HepG2 (cell line): ENCODE measurements around the gene PPP1R18. TPM values are rescaled to one million over a fixed set of nuclear protein-coding genes. Genes with fewer than 3 reads are reported as not detected.
A peak's percentile ranks its signal among the peaks of the same experiment; 100 is the strongest.

Source experiments
- AGO2 ChIP-seq: fragments of 200-400 bp; formaldehyde crosslinking; optimal IDR thresholded peaks from 2 replicates; pipeline ENCODE3; 2017; ENCODE audit warnings: mild to moderate bottlenecking, low read depth, low read length, moderate library complexity
- AKAP8 ChIP-seq: sonication (generic); formaldehyde crosslinking; IDR thresholded peaks from 2 replicates; pipeline ENCODE4 v1.5.1; 2020; ENCODE audit warnings: mild to moderate bottlenecking, missing genetic modification reagents
- ARNTL ChIP-seq: sonication (generic); formaldehyde crosslinking; IDR thresholded peaks from 2 replicates; pipeline ENCODE4 v1.4.0; 2020; ENCODE audit warnings: mild to moderate bottlenecking, missing genetic modification reagents
- FOSL2 ChIP-seq: sonication (generic); formaldehyde crosslinking; IDR thresholded peaks from 2 replicates; pipeline ENCODE4 v1.4.0; 2020; ENCODE audit warnings: missing genetic modification reagents
- JUND ChIP-seq: sonication (generic); formaldehyde crosslinking; IDR thresholded peaks from 2 replicates; pipeline ENCODE4 v1.8.0; 2022; ENCODE audit warnings: mild to moderate bottlenecking, missing genetic modification reagents
- KDM2A ChIP-seq: sonication (generic); formaldehyde crosslinking; IDR thresholded peaks from 2 replicates; pipeline ENCODE4 v1.4.0; 2020; ENCODE audit warnings: low read depth, missing genetic modification reagents, borderline replicate concordance
- KLF13 ChIP-seq: sonication (generic); formaldehyde crosslinking; IDR thresholded peaks from 2 replicates; pipeline ENCODE4 v1.4.0; 2020; ENCODE audit warnings: mild to moderate bottlenecking, missing genetic modification reagents
- MAFK ChIP-seq, 2 experiments: IDR thresholded peaks in 1 of 2; conservative IDR thresholded peaks in 1 of 2; 2 replicates each; pipeline ENCODE4 v1.6.1; 2011; ENCODE audit warnings: improper control_type of control experiment in 2 of 2, low read length in 2 of 2
- NFRKB ChIP-seq: fragments of 450-650 bp; IDR thresholded peaks from 2 replicates; pipeline ENCODE4 v1.6.1; 2017
- PAWR ChIP-seq: sonication (generic); formaldehyde crosslinking; IDR thresholded peaks from 2 replicates; pipeline ENCODE4 v1.4.0; 2020; ENCODE audit warnings: missing genetic modification reagents, mild to moderate bottlenecking, borderline replicate concordance
- PRMT3 ChIP-seq: sonication (generic); formaldehyde crosslinking; IDR thresholded peaks from 2 replicates; pipeline ENCODE4 v1.8.1; 2022; ENCODE audit warnings: low read depth, mild to moderate bottlenecking, moderate library complexity, missing genetic modification reagents, borderline replicate concordance
- REL ChIP-seq: sonication (generic); formaldehyde crosslinking; conservative IDR thresholded peaks from 2 replicates; pipeline ENCODE4 v1.8.0; 2022; ENCODE audit warnings: mild to moderate bottlenecking, missing genetic modification reagents, moderate library complexity
- RXRA ChIP-seq: sonication (generic); formaldehyde crosslinking; IDR thresholded peaks from 2 replicates; pipeline ENCODE4 v1.5.1; 2020; ENCODE audit warnings: missing genetic modification reagents
- SALL1 ChIP-seq: sonication (generic); formaldehyde crosslinking; IDR thresholded peaks from 2 replicates; pipeline ENCODE4 v1.8.0; 2022; ENCODE audit warnings: mild to moderate bottlenecking, missing genetic modification reagents
- SOX5 ChIP-seq: IDR thresholded peaks from 2 replicates; pipeline ENCODE4 v1.6.1; 2016; ENCODE audit warnings: borderline replicate concordance
- SP140L ChIP-seq: sonication (generic); formaldehyde crosslinking; IDR thresholded peaks from 2 replicates; pipeline ENCODE4 v1.4.0; 2020; ENCODE audit warnings: missing genetic modification reagents, borderline replicate concordance
- SP5 ChIP-seq: IDR thresholded peaks from 2 replicates; pipeline ENCODE4 v1.6.1; 2016; ENCODE audit warnings: low read depth, borderline replicate concordance
- TAF15 ChIP-seq: fragments of 200-400 bp; formaldehyde crosslinking; IDR thresholded peaks from one replicate; pipeline ENCODE4 v1.6.1; 2018; ENCODE audit warnings: mild to moderate bottlenecking, low read depth, low read length; ENCODE audit not compliant: poor library complexity, severe bottlenecking
- TBL1XR1 ChIP-seq: fragments of 150-350 bp; IDR thresholded peaks from 2 replicates; pipeline ENCODE4 v1.6.1; 2014; ENCODE audit warnings: borderline replicate concordance, low read length; ENCODE audit not compliant: partially characterized antibody
- TBX2 ChIP-seq: sonication (generic); formaldehyde crosslinking; IDR thresholded peaks from 2 replicates; pipeline ENCODE4 v1.5.0; 2020; ENCODE audit warnings: missing genetic modification reagents, mild to moderate bottlenecking, borderline replicate concordance
- ZC3H13 ChIP-seq: sonication (generic); formaldehyde crosslinking; IDR thresholded peaks from 2 replicates; pipeline ENCODE4 v1.8.1; 2023; ENCODE audit warnings: mild to moderate bottlenecking, missing genetic modification reagents, moderate library complexity
- ZMYM2 ChIP-seq: sonication (generic); formaldehyde crosslinking; IDR thresholded peaks from 2 replicates; pipeline ENCODE4 v1.8.0; 2022; ENCODE audit warnings: mild to moderate bottlenecking, missing genetic modification reagents
- ZNF468 ChIP-seq: sonication (generic); formaldehyde crosslinking; IDR thresholded peaks from 2 replicates; pipeline ENCODE4 v1.8.0; 2022; ENCODE audit warnings: mild to moderate bottlenecking, moderate library complexity, missing genetic modification reagents
- ZNF547 ChIP-seq: sonication (generic); formaldehyde crosslinking; IDR thresholded peaks from 2 replicates; pipeline ENCODE4 v1.5.1; 2020; ENCODE audit warnings: mild to moderate bottlenecking, missing genetic modification reagents
- ZSCAN31 ChIP-seq: sonication (generic); formaldehyde crosslinking; IDR thresholded peaks from 2 replicates; pipeline ENCODE4 v1.5.0; 2020; ENCODE audit warnings: low read depth, mild to moderate bottlenecking, missing genetic modification reagents
- polyA plus RNA-seq, 8 experiments: library from polyadenylated mRNA; depleted of rRNA in 3 of 8; stranded (reverse) in 7 of 8; unstranded in 1 of 8; fragments of >200 nt; fragmentation: Illumina TruSeq in 4 of 8; extraction: Trizol in 4 of 8; gene quantifications; 2 replicates each; pipeline versions ENCODE4 v1.2.1 to v1.2.3, GENCODE V29; 2011 to 2016; ENCODE audit warnings: low read depth in 4 of 8, missing spikeins in 1 of 8, mixed read lengths in 1 of 8; ENCODE audit not compliant: insufficient read depth in 1 of 8
- total RNA-seq, 5 experiments: library from RNA; depleted of rRNA; stranded (reverse); fragments of >200 nt; fragmentation: Illumina TruSeq; extraction: Trizol; gene quantifications; 2 replicates each; pipeline ENCODE4 v1.2.3, GENCODE V29; 2016; ENCODE audit warnings: low read depth in 1 of 5
- TF ChIP-seq, protein P1 (sequence below): sonication (generic); formaldehyde crosslinking; IDR thresholded peaks from 2 replicates; pipeline ENCODE4 v1.5.0; 2020; ENCODE audit warnings: missing genetic modification reagents
- TF ChIP-seq, protein P2 (sequence below): sonication (generic); formaldehyde crosslinking; conservative IDR thresholded peaks from 2 replicates; pipeline ENCODE4 v1.5.0; 2020; ENCODE audit warnings: missing genetic modification reagents
- TF ChIP-seq, protein P3 (sequence below): sonication (generic); formaldehyde crosslinking; IDR thresholded peaks from 2 replicates; pipeline ENCODE4 v1.4.0; 2020; ENCODE audit warnings: missing genetic modification reagents; ENCODE audit errors: not compliant biosample characterization

Gene PPP1R18
- total and polyA plus RNA-seq, 2 of the 13 experiments (the other 11 are each of a cell fraction or from before 2014, with no cell fraction given) = 4.9 to 9.2 TPM

DNA sequence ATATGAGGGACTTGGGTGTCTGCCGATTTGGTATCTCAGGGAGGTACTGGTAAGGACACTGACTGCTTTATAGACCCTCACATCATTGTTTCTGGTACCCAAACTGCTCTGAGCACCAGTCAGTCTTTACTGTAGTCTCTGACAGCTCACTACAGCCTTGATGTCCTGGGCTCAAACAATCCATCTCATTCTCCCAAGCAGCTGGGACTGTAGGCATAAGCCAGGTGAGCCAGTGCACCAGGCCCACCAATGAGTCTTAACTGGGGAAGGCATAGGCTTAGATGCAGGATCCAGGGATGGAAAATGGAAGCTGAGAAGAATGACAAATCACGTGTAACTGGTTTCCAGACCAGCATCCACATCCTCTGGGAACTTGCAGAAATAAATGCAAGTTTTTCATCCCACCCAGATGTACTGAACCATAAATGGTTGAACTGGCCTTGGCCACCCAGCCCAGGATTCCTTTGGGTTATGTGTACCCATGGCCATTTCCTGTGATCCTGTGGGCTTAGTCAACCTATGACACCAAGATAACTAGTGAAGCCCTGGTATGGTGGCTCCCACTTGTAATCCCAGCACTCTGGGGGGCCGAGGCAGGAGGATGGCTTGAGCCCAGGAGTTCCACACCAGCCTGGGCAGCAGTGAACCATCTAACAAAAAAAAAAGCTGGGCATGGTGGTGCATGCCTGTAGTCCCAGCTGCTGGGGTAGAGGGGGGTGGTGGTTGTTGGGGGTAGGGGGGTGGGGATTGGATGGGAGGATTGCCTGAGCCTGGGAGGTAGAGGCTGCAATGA lies 39.5 kb upstream of the PPP1R18 start (continued):
- TF ChIP-seq AGO2 = peak; percentile 52
- peak; percentile 100 for TF ChIP-seq ZC3H13 (CRISPR knock-in tag)
- 0 out of 2 replicates have a peak, but pooled peaks have one; percentile 41 for TF ChIP-seq REL (CRISPR knock-in tag)
- TF ChIP-seq SP5 (CRISPR knock-in tag) = no peak
- 0 out of 2 replicates have a peak, but pooled peaks have one; percentile 13 for TF ChIP-seq SOX5 (CRISPR knock-in tag)
- TF ChIP-seq, protein P1, sequence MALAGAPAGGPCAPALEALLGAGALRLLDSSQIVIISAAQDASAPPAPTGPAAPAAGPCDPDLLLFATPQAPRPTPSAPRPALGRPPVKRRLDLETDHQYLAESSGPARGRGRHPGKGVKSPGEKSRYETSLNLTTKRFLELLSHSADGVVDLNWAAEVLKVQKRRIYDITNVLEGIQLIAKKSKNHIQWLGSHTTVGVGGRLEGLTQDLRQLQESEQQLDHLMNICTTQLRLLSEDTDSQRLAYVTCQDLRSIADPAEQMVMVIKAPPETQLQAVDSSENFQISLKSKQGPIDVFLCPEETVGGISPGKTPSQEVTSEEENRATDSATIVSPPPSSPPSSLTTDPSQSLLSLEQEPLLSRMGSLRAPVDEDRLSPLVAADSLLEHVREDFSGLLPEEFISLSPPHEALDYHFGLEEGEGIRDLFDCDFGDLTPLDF (CRISPR knock-in tag) = no peak
- peak; percentile 75 for TF ChIP-seq KDM2A
- TF ChIP-seq, protein P2, sequence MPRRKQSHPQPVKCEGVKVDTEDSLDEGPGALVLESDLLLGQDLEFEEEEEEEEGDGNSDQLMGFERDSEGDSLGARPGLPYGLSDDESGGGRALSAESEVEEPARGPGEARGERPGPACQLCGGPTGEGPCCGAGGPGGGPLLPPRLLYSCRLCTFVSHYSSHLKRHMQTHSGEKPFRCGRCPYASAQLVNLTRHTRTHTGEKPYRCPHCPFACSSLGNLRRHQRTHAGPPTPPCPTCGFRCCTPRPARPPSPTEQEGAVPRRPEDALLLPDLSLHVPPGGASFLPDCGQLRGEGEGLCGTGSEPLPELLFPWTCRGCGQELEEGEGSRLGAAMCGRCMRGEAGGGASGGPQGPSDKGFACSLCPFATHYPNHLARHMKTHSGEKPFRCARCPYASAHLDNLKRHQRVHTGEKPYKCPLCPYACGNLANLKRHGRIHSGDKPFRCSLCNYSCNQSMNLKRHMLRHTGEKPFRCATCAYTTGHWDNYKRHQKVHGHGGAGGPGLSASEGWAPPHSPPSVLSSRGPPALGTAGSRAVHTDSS (CRISPR knock-in tag) = no peak
- peak; percentile 38; the same call in 1 of the 2 replicates for TF ChIP-seq ARNTL (CRISPR knock-in tag)
- TF ChIP-seq RXRA (CRISPR knock-in tag) = no peak
- 0 out of 2 replicates have a peak, but pooled peaks have one; percentile 53 for TF ChIP-seq ZSCAN31
- TF ChIP-seq ZNF547 (CRISPR knock-in tag) = no peak
- no peak for TF ChIP-seq FOSL2
- TF ChIP-seq KLF13 (CRISPR knock-in tag) = no peak
- no peak for TF ChIP-seq ZMYM2 (CRISPR knock-in tag)
- no peak for TF ChIP-seq ZNF468
- TF ChIP-seq MAFK (conservative IDR thresholded peaks at IDR 0.05 in 1 of 2, IDR thresholded peaks at IDR 0.05 in 1 of 2; ENCODE audit: low read length in 2 of 2) = no peak
- 0 out of 2 replicates have a peak, but pooled peaks have one; percentile 42 for TF ChIP-seq TBX2 (CRISPR knock-in tag)
- no peak for TF ChIP-seq NFRKB
- TF ChIP-seq TAF15 = no peak
- no peak for TF ChIP-seq TBL1XR1
- TF ChIP-seq AKAP8 (CRISPR knock-in tag) = peak; percentile 65; the same call in 1 of the 2 replicates
- no peak for TF ChIP-seq SP140L
- TF ChIP-seq PAWR (CRISPR knock-in tag) = no peak
- TF ChIP-seq PRMT3 (CRISPR knock-in tag) = 0 out of 2 replicates have a peak, but pooled peaks have one; percentile 39
- TF ChIP-seq, protein P3, sequence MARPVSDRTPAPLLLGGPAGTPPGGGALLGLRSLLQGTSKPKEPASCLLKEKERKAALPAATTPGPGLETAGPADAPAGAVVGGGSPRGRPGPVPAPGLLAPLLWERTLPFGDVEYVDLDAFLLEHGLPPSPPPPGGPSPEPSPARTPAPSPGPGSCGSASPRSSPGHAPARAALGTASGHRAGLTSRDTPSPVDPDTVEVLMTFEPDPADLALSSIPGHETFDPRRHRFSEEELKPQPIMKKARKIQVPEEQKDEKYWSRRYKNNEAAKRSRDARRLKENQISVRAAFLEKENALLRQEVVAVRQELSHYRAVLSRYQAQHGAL (CRISPR knock-in tag) = no peak
- peak; percentile 57 for TF ChIP-seq SALL1 (CRISPR knock-in tag)
- TF ChIP-seq JUND (CRISPR knock-in tag) = no peak
